GM23338 (cell line): Measurements from ENCODE around the gene TYW5. TPM values are rescaled to one million over a fixed set of nuclear protein-coding genes. Genes with fewer than 3 reads are reported as not detected.

Source experiments
- ATAC-seq: fragments of 200-7000 bp; cut with Tn5 transposase; 3 replicates; pipeline ENCODE4 v1.9.1; 2020
- DNase-seq: peaks from one replicate; pipeline ENCODE4 v3.0.0-alpha.2; 2015; ENCODE audit warnings: low spot score
- H2AFZ ChIP-seq: fragments of 200-600 bp; sonication (generic); 2 replicates; pipeline ENCODE4 v1.8.0; 2016; ENCODE audit warnings: antibody characterized with exemption, mild to moderate bottlenecking, moderate library complexity
- H3F3A ChIP-seq: fragments of 200-600 bp; sonication (generic); replicated peaks from 2 replicates; pipeline ENCODE4 v1.8.0; 2017; ENCODE audit warnings: antibody characterized with exemption, mixed run types, low read depth
- H3K27ac ChIP-seq: fragments of 200-600 bp; sonication (generic); 2 replicates; pipeline ENCODE4 v1.6.1; 2016; ENCODE audit warnings: low read depth
- H3K27me3 ChIP-seq: fragments of 200-600 bp; sonication (generic); 2 replicates; pipeline ENCODE4 v1.8.0; 2016; ENCODE audit warnings: mild to moderate bottlenecking, mixed run types, moderate library complexity; ENCODE audit not compliant: insufficient read depth
- H3K36me3 ChIP-seq: fragments of 200-600 bp; sonication (generic); 2 replicates; pipeline ENCODE4 v1.8.0; 2016; ENCODE audit warnings: mild to moderate bottlenecking; ENCODE audit not compliant: insufficient read depth
- H3K4me1 ChIP-seq: fragments of 200-600 bp; sonication (generic); 2 replicates; pipeline ENCODE4 v1.8.0; 2016; ENCODE audit warnings: mild to moderate bottlenecking, moderate library complexity; ENCODE audit not compliant: insufficient read depth
- H3K4me2 ChIP-seq: fragments of 200-600 bp; sonication (generic); 2 replicates; pipeline ENCODE4 v1.7.1; 2017; ENCODE audit warnings: mixed run types
- H3K4me3 ChIP-seq: fragments of 200-600 bp; sonication (generic); 2 replicates; pipeline ENCODE4 v1.6.1; 2016; ENCODE audit warnings: mixed run types
- H3K79me2 ChIP-seq: fragments of 200-600 bp; sonication (generic); replicated peaks from 2 replicates; pipeline ENCODE4 v1.8.0; 2017; ENCODE audit warnings: mild to moderate bottlenecking; ENCODE audit not compliant: insufficient read depth
- H3K9me2 ChIP-seq: fragments of 200-600 bp; sonication (generic); 2 replicates; pipeline ENCODE4 v1.8.0; 2017; ENCODE audit not compliant: insufficient read depth
- H4K20me1 ChIP-seq: fragments of 200-600 bp; sonication (generic); replicated peaks from 2 replicates; pipeline ENCODE4 v1.8.0; 2017; ENCODE audit warnings: mild to moderate bottlenecking; ENCODE audit not compliant: insufficient read depth
- H3K27ac Mint-ChIP-seq: 2 replicates; pipeline ENCODE4 v1.8.0; 2020; ENCODE audit warnings: inconsistent platforms, mild to moderate bottlenecking, moderate library complexity, mixed read lengths
- H3K27me3 Mint-ChIP-seq: 3 replicates; pipeline ENCODE4 v1.8.0; 2022; ENCODE audit warnings: low read depth, mild to moderate bottlenecking, moderate library complexity, mixed read lengths, inconsistent platforms; ENCODE audit not compliant: insufficient read depth, poor library complexity
- H3K36me3 Mint-ChIP-seq: 3 replicates; pipeline ENCODE4 v1.8.0; 2021; ENCODE audit warnings: low read depth, mild to moderate bottlenecking, inconsistent platforms, moderate library complexity, mixed read lengths
- H3K4me1 Mint-ChIP-seq: 3 replicates; pipeline ENCODE4 v1.8.0; 2020; ENCODE audit warnings: mild to moderate bottlenecking, inconsistent platforms, mixed read lengths
- H3K4me3 Mint-ChIP-seq: 3 replicates; pipeline ENCODE4 v1.8.0; 2021; ENCODE audit warnings: moderate library complexity, mild to moderate bottlenecking, inconsistent platforms, mixed read lengths
- H3K9me3 Mint-ChIP-seq: 3 replicates; pipeline ENCODE4 v1.8.0; 2020; ENCODE audit warnings: moderate library complexity, mild to moderate bottlenecking, inconsistent platforms, mixed read lengths
- CREB1 ChIP-seq: fragments of 250-450 bp; sonication (Bioruptor Pico); IDR thresholded peaks from 2 replicates; pipeline ENCODE4 v1.5.0; 2020; ENCODE audit warnings: low read depth, mild to moderate bottlenecking, moderate library complexity
- EZH2 ChIP-seq: fragments of 200-600 bp; sonication (generic); IDR thresholded peaks from one replicate; pipeline ENCODE4 v1.8.0; 2017; ENCODE audit warnings: antibody characterized with exemption, mild to moderate bottlenecking, low read depth; ENCODE audit not compliant: unreplicated experiment
- EZH2phosphoT487 ChIP-seq: fragments of 200-600 bp; sonication (generic); IDR thresholded peaks from one replicate; pipeline ENCODE4 v1.8.1; 2018; ENCODE audit warnings: antibody characterized with exemption; ENCODE audit not compliant: unreplicated experiment
- JUNB ChIP-seq: IDR thresholded peaks from one replicate; pipeline ENCODE4 v1.6.1; 2016; ENCODE audit warnings: antibody characterized with exemption; ENCODE audit not compliant: unreplicated experiment
- ZNF114 ChIP-seq: fragments of 250-450 bp; sonication (Bioruptor Pico); IDR thresholded peaks from 2 replicates; pipeline ENCODE4 v1.5.0; 2020; ENCODE audit warnings: mild to moderate bottlenecking, moderate library complexity
- ZNF331 ChIP-seq: fragments of 250-450 bp; sonication (Bioruptor Pico); IDR thresholded peaks from 2 replicates; pipeline ENCODE4 v1.5.0; 2020; ENCODE audit warnings: low read depth, mild to moderate bottlenecking, moderate library complexity
- polyA plus RNA-seq: library from polyadenylated mRNA; unstranded; fragments of >200 nt; fragmentation: Nextera tagmentation; extraction: Ambion mirVana; gene quantifications from 2 replicates; pipeline ENCODE4 v1.2.1, GENCODE V29; 2016
- total RNA-seq: library from RNA; depleted of rRNA; stranded (reverse); fragments of >200 nt; shearing (Covaris generic); gene quantifications from 2 replicates; pipeline ENCODE4 v1.2.3, GENCODE V29; 2014
- TF ChIP-seq, protein P1 (sequence below), 2 experiments: fragments of 200-600 bp in 1 of 2; sonication (generic) in 1 of 2; conservative IDR thresholded peaks; 2 replicates each; pipeline versions ENCODE4 v1.5.1 to v1.6.1; 2016 to 2017; ENCODE audit warnings: antibody characterized with exemption in 2 of 2, low read depth in 2 of 2, mild to moderate bottlenecking in 2 of 2, moderate library complexity in 1 of 2
- TF ChIP-seq, protein P2 (sequence below): IDR thresholded peaks from 2 replicates; pipeline ENCODE4 v1.6.1; 2016; ENCODE audit warnings: antibody characterized with exemption
- TF ChIP-seq, protein P3 (sequence below): IDR thresholded peaks from one replicate; pipeline ENCODE4 v1.6.1; 2018; ENCODE audit warnings: antibody characterized with exemption; ENCODE audit not compliant: unreplicated experiment

TYW5 gene
- total and polyA plus RNA-seq, 2 experiments from 2014 or later, result 12.4 to 19.6 TPM

DNA sequence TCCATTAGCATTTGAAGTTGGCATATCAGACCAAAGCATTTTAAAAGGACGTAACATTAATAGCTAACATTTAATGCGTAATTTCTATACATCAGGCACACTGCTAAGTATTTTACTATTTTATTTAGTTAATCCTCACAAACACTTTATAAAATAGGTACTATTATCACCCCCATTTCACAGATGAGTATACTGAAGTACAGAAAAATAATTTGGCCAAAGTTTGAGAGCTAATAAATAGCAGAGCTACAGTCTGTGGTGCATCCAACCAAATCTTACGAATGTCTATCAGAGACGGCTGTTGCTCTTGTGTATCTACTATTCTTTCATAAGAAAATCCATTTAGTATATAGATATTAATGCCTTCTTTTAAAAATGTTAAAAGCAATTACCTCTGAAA, 11.9 kb downstream of the TYW5 start:
- Histone ChIP-seq H3K9me2 (no peaks in the 10 kb centered on the region), H3F3A (no peaks in the 10 kb centered on the region), H2AFZ (no peak overlapping the region), H3K79me2 (peaks cover 29% of the 10 kb centered on the region), H3K27me3 (no peaks in the 10 kb centered on the region), H3K4me2 (no peak overlapping the region), H3K4me1 (no peaks in the 10 kb centered on the region), H3K27ac (no peak overlapping the region), H3K4me3 (no peak overlapping the region), H4K20me1 (peaks cover 9% of the 10 kb centered on the region), H3K36me3 (peaks cover 29% of the 10 kb centered on the region)
- H3K9me3 Mint-ChIP-seq, result no peaks in the 10 kb centered on the region
- ATAC-seq (no peak), DNase-seq (no peak)
- TF ChIP-seq ZNF331 (CRISPR knock-in tag) (no peak), ZNF114 (no peak), EZH2 (no peak)
- H3K27me3 Mint-ChIP-seq, result peaks cover 2% of the 10 kb centered on the region
- H3K4me1 Mint-ChIP-seq, result no peaks in the 10 kb centered on the region
- H3K4me3 Mint-ChIP-seq, result no peak overlapping the region
- H3K36me3 Mint-ChIP-seq, result peaks cover 62% of the 10 kb centered on the region
- H3K27ac Mint-ChIP-seq, result no peak overlapping the region

DNA sequence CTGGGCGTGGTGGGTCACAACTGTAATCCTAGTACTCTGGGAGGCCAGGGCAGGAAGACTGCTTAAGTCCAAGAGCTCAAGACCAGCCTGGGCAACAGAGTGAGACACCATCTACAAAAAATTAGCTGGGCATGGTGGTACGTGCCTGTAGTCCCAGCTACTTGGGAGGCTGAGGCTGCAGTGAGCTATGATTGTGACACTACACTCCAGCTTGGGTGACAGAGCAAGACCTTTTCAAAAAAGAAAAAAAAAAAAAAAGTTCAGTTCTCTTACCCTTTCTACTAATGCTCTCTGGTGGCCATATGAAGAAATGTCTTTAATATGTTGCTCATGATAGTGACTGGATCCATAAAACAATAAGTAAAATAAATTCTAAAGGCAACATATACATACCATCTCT, 14.9 kb downstream of the TYW5 start:
- Mint-ChIP-seq H3K4me3 (no peak overlapping the region), H3K27me3 (peaks cover 2% of the 10 kb centered on the region), H3K36me3 (peaks cover 62% of the 10 kb centered on the region), H3K27ac (no peak overlapping the region), H3K4me1 (no peaks in the 10 kb centered on the region), H3K9me3 (no peaks in the 10 kb centered on the region)
- Histone ChIP-seq H3F3A (no peaks in the 10 kb centered on the region), H3K4me1 (no peaks in the 10 kb centered on the region), H3K9me2 (no peaks in the 10 kb centered on the region), H3K27ac (no peak overlapping the region), H2AFZ (no peak overlapping the region), H3K79me2 (peaks cover 18% of the 10 kb centered on the region), H3K4me3 (no peak overlapping the region), H3K4me2 (no peak overlapping the region), H4K20me1 (no peaks in the 10 kb centered on the region; the same call in none of the 2 replicates), H3K27me3 (no peaks in the 10 kb centered on the region), H3K36me3 (peaks cover 30% of the 10 kb centered on the region)
- DNase-seq, result peak; percentile 59
- no peak; the same call in 2 of the 3 replicates for ATAC-seq
- no peak for TF ChIP-seq CREB1 (CRISPR knock-in tag)
- TF ChIP-seq, protein P1, sequence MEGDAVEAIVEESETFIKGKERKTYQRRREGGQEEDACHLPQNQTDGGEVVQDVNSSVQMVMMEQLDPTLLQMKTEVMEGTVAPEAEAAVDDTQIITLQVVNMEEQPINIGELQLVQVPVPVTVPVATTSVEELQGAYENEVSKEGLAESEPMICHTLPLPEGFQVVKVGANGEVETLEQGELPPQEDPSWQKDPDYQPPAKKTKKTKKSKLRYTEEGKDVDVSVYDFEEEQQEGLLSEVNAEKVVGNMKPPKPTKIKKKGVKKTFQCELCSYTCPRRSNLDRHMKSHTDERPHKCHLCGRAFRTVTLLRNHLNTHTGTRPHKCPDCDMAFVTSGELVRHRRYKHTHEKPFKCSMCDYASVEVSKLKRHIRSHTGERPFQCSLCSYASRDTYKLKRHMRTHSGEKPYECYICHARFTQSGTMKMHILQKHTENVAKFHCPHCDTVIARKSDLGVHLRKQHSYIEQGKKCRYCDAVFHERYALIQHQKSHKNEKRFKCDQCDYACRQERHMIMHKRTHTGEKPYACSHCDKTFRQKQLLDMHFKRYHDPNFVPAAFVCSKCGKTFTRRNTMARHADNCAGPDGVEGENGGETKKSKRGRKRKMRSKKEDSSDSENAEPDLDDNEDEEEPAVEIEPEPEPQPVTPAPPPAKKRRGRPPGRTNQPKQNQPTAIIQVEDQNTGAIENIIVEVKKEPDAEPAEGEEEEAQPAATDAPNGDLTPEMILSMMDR (conservative IDR thresholded peaks at IDR 0.05; ENCODE audit: low read depth in 2 of 2), result peak in 1 of 2 experiments; percentile 57; a peak in 3 of 4 replicates

DNA sequence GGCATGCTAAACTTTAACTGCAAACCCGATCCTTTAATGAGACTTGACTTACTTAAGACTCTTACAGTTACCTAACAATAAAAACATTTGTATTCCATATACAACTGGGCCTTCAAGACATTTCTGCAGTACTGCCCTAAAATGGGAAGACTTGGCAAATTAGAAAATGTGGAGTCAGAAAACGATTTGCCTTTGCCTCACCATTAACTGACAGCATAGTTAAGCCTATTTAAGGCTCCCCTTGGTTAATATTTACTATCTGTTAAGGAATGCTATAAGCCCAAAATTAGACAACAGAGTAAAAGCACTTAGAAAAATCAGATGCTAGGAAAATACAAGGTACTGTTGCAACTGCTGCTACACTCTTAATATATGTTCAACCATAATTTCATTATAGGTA, 18.7 kb downstream of the TYW5 start:
- Histone ChIP-seq H3K27me3 (no peaks in the 10 kb centered on the region), H3K27ac (no peak overlapping the region), H4K20me1 (no peaks in the 10 kb centered on the region; the same call in 1 of the 2 replicates), H3K9me2 (no peaks in the 10 kb centered on the region), H3K4me2 (no peak overlapping the region), H3K79me2 (0 out of 2 replicates have a peak, but pooled peaks cover 3% of the 10 kb centered on the region), H3F3A (no peaks in the 10 kb centered on the region), H2AFZ (no peak overlapping the region), H3K4me1 (no peaks in the 10 kb centered on the region), H3K4me3 (no peak overlapping the region), H3K36me3 (peaks cover 13% of the 10 kb centered on the region; the same call in 1 of the 2 replicates)
- DNase-seq, result no peak
- Mint-ChIP-seq H3K9me3 (no peaks in the 10 kb centered on the region), H3K27me3 (peaks cover 2% of the 10 kb centered on the region), H3K36me3 (peaks cover 51% of the 10 kb centered on the region), H3K4me1 (no peaks in the 10 kb centered on the region), H3K27ac (no peak overlapping the region), H3K4me3 (no peak overlapping the region)
- ATAC-seq, result no peak
- TF ChIP-seq, protein P2, sequence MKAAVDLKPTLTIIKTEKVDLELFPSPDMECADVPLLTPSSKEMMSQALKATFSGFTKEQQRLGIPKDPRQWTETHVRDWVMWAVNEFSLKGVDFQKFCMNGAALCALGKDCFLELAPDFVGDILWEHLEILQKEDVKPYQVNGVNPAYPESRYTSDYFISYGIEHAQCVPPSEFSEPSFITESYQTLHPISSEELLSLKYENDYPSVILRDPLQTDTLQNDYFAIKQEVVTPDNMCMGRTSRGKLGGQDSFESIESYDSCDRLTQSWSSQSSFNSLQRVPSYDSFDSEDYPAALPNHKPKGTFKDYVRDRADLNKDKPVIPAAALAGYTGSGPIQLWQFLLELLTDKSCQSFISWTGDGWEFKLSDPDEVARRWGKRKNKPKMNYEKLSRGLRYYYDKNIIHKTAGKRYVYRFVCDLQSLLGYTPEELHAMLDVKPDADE, result no peak
- TF ChIP-seq, protein P3, sequence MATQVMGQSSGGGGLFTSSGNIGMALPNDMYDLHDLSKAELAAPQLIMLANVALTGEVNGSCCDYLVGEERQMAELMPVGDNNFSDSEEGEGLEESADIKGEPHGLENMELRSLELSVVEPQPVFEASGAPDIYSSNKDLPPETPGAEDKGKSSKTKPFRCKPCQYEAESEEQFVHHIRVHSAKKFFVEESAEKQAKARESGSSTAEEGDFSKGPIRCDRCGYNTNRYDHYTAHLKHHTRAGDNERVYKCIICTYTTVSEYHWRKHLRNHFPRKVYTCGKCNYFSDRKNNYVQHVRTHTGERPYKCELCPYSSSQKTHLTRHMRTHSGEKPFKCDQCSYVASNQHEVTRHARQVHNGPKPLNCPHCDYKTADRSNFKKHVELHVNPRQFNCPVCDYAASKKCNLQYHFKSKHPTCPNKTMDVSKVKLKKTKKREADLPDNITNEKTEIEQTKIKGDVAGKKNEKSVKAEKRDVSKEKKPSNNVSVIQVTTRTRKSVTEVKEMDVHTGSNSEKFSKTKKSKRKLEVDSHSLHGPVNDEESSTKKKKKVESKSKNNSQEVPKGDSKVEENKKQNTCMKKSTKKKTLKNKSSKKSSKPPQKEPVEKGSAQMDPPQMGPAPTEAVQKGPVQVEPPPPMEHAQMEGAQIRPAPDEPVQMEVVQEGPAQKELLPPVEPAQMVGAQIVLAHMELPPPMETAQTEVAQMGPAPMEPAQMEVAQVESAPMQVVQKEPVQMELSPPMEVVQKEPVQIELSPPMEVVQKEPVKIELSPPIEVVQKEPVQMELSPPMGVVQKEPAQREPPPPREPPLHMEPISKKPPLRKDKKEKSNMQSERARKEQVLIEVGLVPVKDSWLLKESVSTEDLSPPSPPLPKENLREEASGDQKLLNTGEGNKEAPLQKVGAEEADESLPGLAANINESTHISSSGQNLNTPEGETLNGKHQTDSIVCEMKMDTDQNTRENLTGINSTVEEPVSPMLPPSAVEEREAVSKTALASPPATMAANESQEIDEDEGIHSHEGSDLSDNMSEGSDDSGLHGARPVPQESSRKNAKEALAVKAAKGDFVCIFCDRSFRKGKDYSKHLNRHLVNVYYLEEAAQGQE, result no peak
- TF ChIP-seq JUNB (no peak), EZH2 (no peak), ZNF331 (CRISPR knock-in tag) (no peak), EZH2phosphoT487 (no peak)
- TF ChIP-seq, protein P1 (conservative IDR thresholded peaks at IDR 0.05; ENCODE audit: low read depth in 2 of 2), result no peak
